ENCODE measurements around the gene FABP7.
"Not testable (repeated sequence)": the region's sequence is repeated elsewhere in the genome, so short reads cannot be mapped to it uniquely, and the experiment has no call there.

FABP7 gene

GRCh38 chr6:122740091-122740490 lies 39.4 kb upstream of the FABP7 start:
- no peak overlapping the region for H2BK5ac ChIP-seq (ENCODE audit: low read depth, low read length, poor library complexity, severe bottlenecking)
- no peak overlapping the region for H2AK5ac ChIP-seq (ENCODE audit: low read length, severe bottlenecking)
- H3K27me3 ChIP-seq (ENCODE audit: control insufficient read depth in 1 of 2, insufficient read depth in 1 of 2, low read length in 2 of 2): no peaks in the 10 kb centered on the region
- H3K18ac ChIP-seq (ENCODE audit: low read depth in 1 of 2, low read length in 2 of 2): no peak overlapping the region
- H4K91ac ChIP-seq (ENCODE audit: low read length): no peak overlapping the region
- no peak overlapping the region for H2BK120ac ChIP-seq (ENCODE audit: low read depth, low read length)
- no CpG with 5 or more reads among the region's 2 CpGs for WGBS
- H3K9ac ChIP-seq (ENCODE audit: low read length): no peak overlapping the region
- no peak overlapping the region for H2BK12ac ChIP-seq (ENCODE audit: low read length in 2 of 2)
- no peaks in the 10 kb centered on the region for H3K9me3 ChIP-seq (ENCODE audit: control insufficient read depth, low read length)
- H2AFZ ChIP-seq (ENCODE audit: low read depth, low read length): no peak overlapping the region
- no peak overlapping the region for H3K4me3 ChIP-seq (ENCODE audit: insufficient read depth in 1 of 2, low read depth in 1 of 2, low read length in 2 of 2)
- H3K4me2 ChIP-seq (ENCODE audit: low read length, poor library complexity, severe bottlenecking): no peak overlapping the region
- H3K14ac ChIP-seq (ENCODE audit: low read length in 2 of 2): no peak overlapping the region
- H3K36me3 ChIP-seq (ENCODE audit: control insufficient read depth in 1 of 2, insufficient read depth in 2 of 2, low read depth in 1 of 2, low read length in 2 of 2): no peaks in the 10 kb centered on the region
- no peaks in the 10 kb centered on the region for H3K79me1 ChIP-seq (replicated peaks; ENCODE audit: low read length, poor library complexity, severe bottlenecking)
- no peak overlapping the region for H3K23ac ChIP-seq (ENCODE audit: low read length in 2 of 2)
- no peak overlapping the region for H3K4ac ChIP-seq (ENCODE audit: low read depth in 1 of 2, low read length in 2 of 2)
- H3K4me1 ChIP-seq (ENCODE audit: control insufficient read depth, insufficient read depth, low read depth, low read length): no peaks in the 10 kb centered on the region
- no peak overlapping the region for H3K27ac ChIP-seq (ENCODE audit: low read length, poor library complexity, severe bottlenecking)
- H4K8ac ChIP-seq (ENCODE audit: low read length): no peak overlapping the region
- DNase-seq: no peak
- no peak overlapping the region for H2BK15ac ChIP-seq (ENCODE audit: low read depth, poor library complexity, severe bottlenecking)

- H3K4me2 ChIP-seq (ENCODE audit: low read length, poor library complexity, severe bottlenecking): no peak overlapping the region
These were observed 38.6 kb upstream of the FABP7 start for GRCh38 chr6:122740936-122741335.

GRCh38 chr6:122744247-122744646 lies 35.3 kb upstream of the FABP7 start:
- H2AFZ ChIP-seq (ENCODE audit: low read depth, low read length); H3K36me3 ChIP-seq (ENCODE audit: control insufficient read depth in 1 of 2, insufficient read depth in 2 of 2, low read depth in 1 of 2, low read length in 2 of 2); H3K14ac ChIP-seq (ENCODE audit: low read length in 2 of 2); H3K4me2 ChIP-seq (ENCODE audit: low read length, poor library complexity, severe bottlenecking); H2BK5ac ChIP-seq (ENCODE audit: low read depth, low read length, poor library complexity, severe bottlenecking); H3K9ac ChIP-seq (ENCODE audit: low read length); H2BK120ac ChIP-seq (ENCODE audit: low read depth, low read length); H3K9me3 ChIP-seq (ENCODE audit: control insufficient read depth, low read length); H2BK15ac ChIP-seq (ENCODE audit: low read depth, poor library complexity, severe bottlenecking); H3K4me3 ChIP-seq (ENCODE audit: insufficient read depth in 1 of 2, low read depth in 1 of 2, low read length in 2 of 2); H3K23ac ChIP-seq (ENCODE audit: low read length in 2 of 2); H3K4ac ChIP-seq (ENCODE audit: low read depth in 1 of 2, low read length in 2 of 2); H3K79me1 ChIP-seq (replicated peaks; ENCODE audit: low read length, poor library complexity, severe bottlenecking); H3K4me1 ChIP-seq (ENCODE audit: control insufficient read depth, insufficient read depth, low read depth, low read length); H3K27me3 ChIP-seq (ENCODE audit: control insufficient read depth in 1 of 2, insufficient read depth in 1 of 2, low read length in 2 of 2); H4K91ac ChIP-seq (ENCODE audit: low read length); H3K27ac ChIP-seq (ENCODE audit: low read length, poor library complexity, severe bottlenecking); H2BK12ac ChIP-seq (ENCODE audit: low read length in 2 of 2); H2AK5ac ChIP-seq (ENCODE audit: low read length, severe bottlenecking); H4K8ac ChIP-seq (ENCODE audit: low read length); H3K18ac ChIP-seq (ENCODE audit: low read depth in 1 of 2, low read length in 2 of 2): not testable (repeated sequence)
- DNase-seq: peak; percentile 30
- 55% methylated on average over 5 of the region's 8 CpGs for WGBS

More at GRCh38 chr6:122740936-122741335, 38.6 kb upstream of the FABP7 start:
- Histone ChIP-seq H2BK5ac (ENCODE audit: low read depth, low read length, poor library complexity, severe bottlenecking) (no peak overlapping the region), H3K9ac (ENCODE audit: low read length) (no peak overlapping the region), H3K27ac (ENCODE audit: low read length, poor library complexity, severe bottlenecking) (no peak overlapping the region), H3K4me1 (ENCODE audit: control insufficient read depth, insufficient read depth, low read depth, low read length) (no peaks in the 10 kb centered on the region), H3K9me3 (ENCODE audit: control insufficient read depth, low read length) (no peaks in the 10 kb centered on the region), H3K27me3 (ENCODE audit: control insufficient read depth in 1 of 2, insufficient read depth in 1 of 2, low read length in 2 of 2) (no peaks in the 10 kb centered on the region), H2BK15ac (ENCODE audit: low read depth, poor library complexity, severe bottlenecking) (no peak overlapping the region), H3K18ac (ENCODE audit: low read depth in 1 of 2, low read length in 2 of 2) (no peak overlapping the region), H4K91ac (ENCODE audit: low read length) (no peak overlapping the region), H2BK12ac (ENCODE audit: low read length in 2 of 2) (no peak overlapping the region), H3K23ac (ENCODE audit: low read length in 2 of 2) (no peak overlapping the region), H3K4ac (ENCODE audit: low read depth in 1 of 2, low read length in 2 of 2) (no peak overlapping the region), H4K8ac (ENCODE audit: low read length) (no peak overlapping the region), H3K4me3 (ENCODE audit: insufficient read depth in 1 of 2, low read depth in 1 of 2, low read length in 2 of 2) (no peak overlapping the region), H3K36me3 (ENCODE audit: control insufficient read depth in 1 of 2, insufficient read depth in 2 of 2, low read depth in 1 of 2, low read length in 2 of 2) (no peaks in the 10 kb centered on the region), H3K14ac (ENCODE audit: low read length in 2 of 2) (no peak overlapping the region), H2AFZ (ENCODE audit: low read depth, low read length) (no peak overlapping the region), H2BK120ac (ENCODE audit: low read depth, low read length) (no peak overlapping the region), H3K79me1 (replicated peaks; ENCODE audit: low read length, poor library complexity, severe bottlenecking) (no peaks in the 10 kb centered on the region), H2AK5ac (ENCODE audit: low read length, severe bottlenecking) (no peak overlapping the region)
- WGBS: 73% methylated on average over 2 of the region's 2 CpGs
- DNase-seq: no peak

- H3K79me1 ChIP-seq (replicated peaks; ENCODE audit: low read length, poor library complexity, severe bottlenecking); H3K9me3 ChIP-seq (ENCODE audit: control insufficient read depth, low read length); H2AK5ac ChIP-seq (ENCODE audit: low read length, severe bottlenecking); DNase-seq; H2BK15ac ChIP-seq (ENCODE audit: low read depth, poor library complexity, severe bottlenecking); H2BK12ac ChIP-seq (ENCODE audit: low read length in 2 of 2); H2AFZ ChIP-seq (ENCODE audit: low read depth, low read length); H3K27ac ChIP-seq (ENCODE audit: low read length, poor library complexity, severe bottlenecking); H3K4ac ChIP-seq (ENCODE audit: low read depth in 1 of 2, low read length in 2 of 2); H3K14ac ChIP-seq (ENCODE audit: low read length in 2 of 2); H2BK5ac ChIP-seq (ENCODE audit: low read depth, low read length, poor library complexity, severe bottlenecking); H3K4me1 ChIP-seq (ENCODE audit: control insufficient read depth, insufficient read depth, low read depth, low read length); H3K9ac ChIP-seq (ENCODE audit: low read length); H3K4me2 ChIP-seq (ENCODE audit: low read length, poor library complexity, severe bottlenecking); H2BK120ac ChIP-seq (ENCODE audit: low read depth, low read length); H3K36me3 ChIP-seq (ENCODE audit: control insufficient read depth in 1 of 2, insufficient read depth in 2 of 2, low read depth in 1 of 2, low read length in 2 of 2); H3K4me3 ChIP-seq (ENCODE audit: insufficient read depth in 1 of 2, low read depth in 1 of 2, low read length in 2 of 2); H3K18ac ChIP-seq (ENCODE audit: low read depth in 1 of 2, low read length in 2 of 2); H3K23ac ChIP-seq (ENCODE audit: low read length in 2 of 2); H4K8ac ChIP-seq (ENCODE audit: low read length); H4K91ac ChIP-seq (ENCODE audit: low read length); H3K27me3 ChIP-seq (ENCODE audit: control insufficient read depth in 1 of 2, insufficient read depth in 1 of 2, low read length in 2 of 2): not testable (repeated sequence)
- 87% methylated on average over 3 of the region's 3 CpGs for WGBS
These were observed 34.7 kb upstream of the FABP7 start for GRCh38 chr6:122744856-122745255.
